Astrocyte of the spinal cord (primary cell): Measurements from ENCODE around the gene LACC1.

ENCODE experiments used
- DNase-seq: peaks from one replicate; pipeline ENCODE4 v3.0.0; 2011; ENCODE audit warnings: low read depth, low spot score
- H3K4me3 ChIP-seq: 2 replicates; pipeline ENCODE4 v1.5.1; 2011; ENCODE audit warnings: low read depth, mild to moderate bottlenecking, low read length, moderate library complexity
- in situ Hi-C: cut with HindIII; loops from 2 replicates; pipeline ENCODE4 v1.10.0; 2017; ENCODE audit warnings: low sequenced_read_pairs
- TF ChIP-seq, protein P1 (sequence below): IDR thresholded peaks from 2 replicates; pipeline ENCODE4 v1.5.1; 2012; ENCODE audit warnings: low read depth, mild to moderate bottlenecking, low read length, inconsistent platforms

The LACC1 gene

GRCh38 chr13:43942286-43942685 is 62.6 kb downstream of the LACC1 start:
- H3K4me3 ChIP-seq, result no peak overlapping the region
- TF ChIP-seq, protein P1, sequence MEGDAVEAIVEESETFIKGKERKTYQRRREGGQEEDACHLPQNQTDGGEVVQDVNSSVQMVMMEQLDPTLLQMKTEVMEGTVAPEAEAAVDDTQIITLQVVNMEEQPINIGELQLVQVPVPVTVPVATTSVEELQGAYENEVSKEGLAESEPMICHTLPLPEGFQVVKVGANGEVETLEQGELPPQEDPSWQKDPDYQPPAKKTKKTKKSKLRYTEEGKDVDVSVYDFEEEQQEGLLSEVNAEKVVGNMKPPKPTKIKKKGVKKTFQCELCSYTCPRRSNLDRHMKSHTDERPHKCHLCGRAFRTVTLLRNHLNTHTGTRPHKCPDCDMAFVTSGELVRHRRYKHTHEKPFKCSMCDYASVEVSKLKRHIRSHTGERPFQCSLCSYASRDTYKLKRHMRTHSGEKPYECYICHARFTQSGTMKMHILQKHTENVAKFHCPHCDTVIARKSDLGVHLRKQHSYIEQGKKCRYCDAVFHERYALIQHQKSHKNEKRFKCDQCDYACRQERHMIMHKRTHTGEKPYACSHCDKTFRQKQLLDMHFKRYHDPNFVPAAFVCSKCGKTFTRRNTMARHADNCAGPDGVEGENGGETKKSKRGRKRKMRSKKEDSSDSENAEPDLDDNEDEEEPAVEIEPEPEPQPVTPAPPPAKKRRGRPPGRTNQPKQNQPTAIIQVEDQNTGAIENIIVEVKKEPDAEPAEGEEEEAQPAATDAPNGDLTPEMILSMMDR, result no peak
- DNase-seq, result peak; percentile 29
- in situ Hi-C loops, result no loop called here
